Activated CD4-positive, CD25-positive, alpha-beta regulatory T cell treated with anti-CD3 and anti-CD28 coated beads, Interleukin-2, amount 50 U/mL, for 16 hours (primary cell): ENCODE measurements around the gene TAF9.
"Not testable (repeated sequence)": the region's sequence is repeated elsewhere in the genome, so short reads cannot be mapped to it uniquely, and the experiment has no call there.

Experiments used
- DNase-seq: peaks from one replicate; pipeline ENCODE4 v3.0.0-alpha.2; 2020; ENCODE audit warnings: low read depth, low spot score

Gene TAF9

DNA sequence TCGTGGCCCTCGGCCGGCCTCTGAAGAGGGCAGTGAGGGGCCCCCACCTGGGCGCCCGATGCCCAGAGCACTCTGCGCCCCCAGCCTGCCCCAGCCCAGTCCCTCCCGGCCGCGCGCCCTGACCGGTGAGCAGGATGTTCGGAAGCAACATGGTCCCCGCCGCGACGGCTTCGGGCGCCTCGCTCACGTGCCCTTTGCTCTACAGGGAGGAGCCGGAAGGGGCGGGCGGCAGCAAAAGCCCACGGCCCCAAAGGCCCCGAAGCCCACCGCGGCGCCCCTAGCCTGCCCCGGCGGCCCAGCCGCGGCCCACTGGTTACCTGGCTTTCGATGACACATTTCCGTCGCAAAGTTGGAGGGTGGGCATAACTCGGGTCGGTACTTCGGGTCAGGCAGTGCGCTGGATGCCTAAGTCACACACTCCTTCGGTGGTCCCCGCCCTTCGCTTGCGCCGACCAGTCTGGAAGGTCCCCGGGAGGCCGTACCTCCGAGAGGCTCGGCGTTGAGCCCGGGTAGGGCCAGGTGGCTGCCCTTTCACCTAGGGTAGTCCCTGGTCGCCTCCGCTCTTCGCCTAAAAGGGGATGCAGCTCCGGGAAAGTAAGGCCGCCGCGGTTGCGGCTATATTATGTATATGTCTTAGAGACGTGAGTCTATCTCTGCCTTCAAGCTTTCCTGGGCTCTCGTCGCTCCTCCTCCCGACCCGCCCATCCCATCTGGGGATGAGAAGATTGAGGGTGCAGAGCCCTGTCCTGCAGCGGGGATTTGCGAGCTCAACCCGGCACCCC is at the start of gene TAF9, which contains the start of the genes AK6 and RAD17:
Gene TAF9 (minus strand): TSS at position 181 of the 782 bp plus-strand sequence. CDS start 3,783 bp downstream, outside the sequence.
Gene AK6 (minus strand): TSS at position 181 of the 782 bp plus-strand sequence. CDS start 30 bp downstream, at position 151.
Gene RAD17 (plus strand): TSS at position 479 of the 782 bp plus-strand sequence. CDS start 2,391 bp downstream, outside the sequence.
- peak; percentile 85 for DNase-seq

DNA sequence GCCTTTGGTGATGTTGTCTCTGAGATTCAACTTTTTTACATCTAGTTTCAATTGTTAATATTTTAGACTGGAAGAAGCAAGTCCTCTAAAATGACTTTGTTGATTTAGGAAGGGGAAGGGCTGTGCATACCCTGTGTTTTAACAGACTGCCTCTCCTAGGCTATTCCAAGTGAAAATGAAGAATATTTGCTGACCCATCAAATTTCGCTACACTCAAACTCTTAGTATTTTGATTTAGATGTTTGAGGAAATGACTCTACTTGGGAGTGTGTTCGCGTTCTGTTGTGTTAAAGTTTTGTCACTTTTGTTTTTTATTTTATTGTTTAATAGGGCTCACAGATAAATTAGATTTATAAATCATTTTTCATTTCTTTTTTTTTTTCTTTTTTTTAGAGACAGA is 49.2 kb upstream of the TAF9 start:
- DNase-seq = no peak

- DNase-seq = no peak
Measured at GRCh38 chr5:69416699-69417098, 47.4 kb upstream of the TAF9 start.

DNA sequence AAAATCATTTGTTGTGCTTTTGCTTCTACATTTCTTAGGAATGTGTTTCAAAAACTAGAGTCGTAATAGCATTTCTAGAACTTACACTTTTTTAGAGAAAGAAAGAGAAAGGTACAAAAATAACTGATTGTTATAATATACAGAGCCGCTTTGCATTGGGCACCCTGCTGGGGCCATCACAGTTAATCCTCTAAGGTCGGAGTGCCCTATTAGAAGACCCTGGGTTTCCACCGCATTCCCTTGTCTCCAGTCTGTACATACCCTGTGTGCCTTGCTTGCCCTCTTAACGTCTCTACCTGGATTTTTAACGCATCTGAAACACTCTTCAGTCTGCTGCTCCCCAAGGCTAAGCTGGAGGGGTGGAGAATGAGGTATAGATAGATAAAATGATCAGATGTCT is 46.9 kb upstream of the TAF9 start:
- no peak for DNase-seq

GRCh38 chr5:69415584-69415958 is 46.3 kb upstream of the TAF9 start:
- no peak for DNase-seq

GRCh38 chr5:69414885-69415583 is 45.7 kb upstream of the TAF9 start, which contains the start of gene MARVELD2:
MARVELD2 (plus strand) TSS chr5:69415116; CDS start chr5:69419386, 4,270 bp downstream.
- no peak for DNase-seq

DNA sequence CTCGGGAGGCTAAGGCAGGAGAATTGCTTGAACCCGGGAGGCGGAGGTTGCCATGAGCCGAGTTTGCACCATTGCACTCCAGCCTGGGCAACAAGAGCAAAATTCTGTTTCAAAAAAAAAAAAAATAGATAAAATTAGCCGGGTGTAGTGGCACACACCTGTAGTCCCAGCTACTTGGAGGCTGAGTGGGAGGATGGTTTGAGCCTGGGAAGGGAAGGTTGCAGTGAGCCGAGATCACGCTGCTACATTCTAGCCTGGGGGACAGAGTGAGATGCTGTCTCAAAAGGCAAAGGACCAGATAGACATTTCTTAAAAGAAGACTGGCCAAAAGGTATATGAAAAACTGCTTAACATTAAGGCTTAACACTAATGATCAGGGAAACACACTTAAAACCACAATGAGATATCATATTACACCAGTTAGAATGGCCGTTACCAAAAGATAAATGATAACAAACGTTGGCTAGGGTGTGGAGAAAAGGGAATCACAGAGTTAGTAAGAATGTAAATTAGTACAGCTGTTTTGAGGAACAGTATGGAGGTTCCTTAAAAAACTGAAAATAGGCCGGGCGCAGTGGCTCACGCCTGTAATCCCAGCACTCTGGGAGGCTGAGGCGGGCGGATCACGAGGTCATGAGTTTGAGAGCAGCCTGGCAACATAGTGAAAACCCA is 35.5 kb upstream of the TAF9 start:
- DNase-seq = no peak

- no peak for DNase-seq
Measured at GRCh38 chr5:69378376-69378775, 9.1 kb upstream of the TAF9 start.

GRCh38 chr5:69374911-69375446 is 5.7 kb upstream of the TAF9 start:
- DNase-seq = no peak

DNA sequence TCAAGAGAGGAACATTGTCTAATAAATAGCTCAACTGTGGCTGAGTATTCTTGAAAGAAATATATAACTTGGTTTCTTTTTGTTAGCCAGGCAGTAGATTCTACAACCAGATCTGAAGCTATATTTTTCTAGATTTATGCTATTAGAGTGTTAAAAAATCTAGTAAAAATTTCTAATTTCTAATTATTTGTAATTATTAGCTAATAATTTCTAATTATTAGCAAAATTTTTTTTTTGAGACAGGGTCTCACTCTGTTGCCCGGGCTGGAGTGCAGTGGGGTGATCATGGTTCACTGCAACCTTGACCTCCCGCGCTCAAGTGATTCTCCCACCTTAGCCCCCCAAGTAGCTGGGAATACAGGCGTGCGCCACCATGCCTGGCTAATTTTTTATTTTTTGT is 3.1 kb upstream of the TAF9 start:
- DNase-seq = no peak

DNA sequence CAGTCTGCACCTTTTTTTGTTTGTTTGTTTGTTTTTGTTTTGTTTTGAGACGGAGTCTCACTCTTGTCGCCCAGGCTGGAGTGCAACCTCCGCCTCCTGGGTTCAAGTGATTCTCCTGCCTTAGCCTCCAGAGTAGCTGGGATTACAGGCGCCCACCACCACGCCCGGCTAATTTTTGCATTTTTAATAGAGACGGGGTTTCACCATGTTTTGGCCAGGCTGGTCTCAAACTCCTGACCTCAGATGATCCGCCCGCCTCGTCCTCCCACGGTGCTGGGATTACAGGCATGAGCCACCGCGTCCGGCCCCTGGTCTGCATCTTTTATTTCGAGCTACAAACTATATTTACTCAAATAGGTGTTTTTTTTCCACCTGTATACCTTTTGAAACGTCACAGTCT is 1.0 kb upstream of the TAF9 start:
- DNase-seq = not testable (repeated sequence)

DNA sequence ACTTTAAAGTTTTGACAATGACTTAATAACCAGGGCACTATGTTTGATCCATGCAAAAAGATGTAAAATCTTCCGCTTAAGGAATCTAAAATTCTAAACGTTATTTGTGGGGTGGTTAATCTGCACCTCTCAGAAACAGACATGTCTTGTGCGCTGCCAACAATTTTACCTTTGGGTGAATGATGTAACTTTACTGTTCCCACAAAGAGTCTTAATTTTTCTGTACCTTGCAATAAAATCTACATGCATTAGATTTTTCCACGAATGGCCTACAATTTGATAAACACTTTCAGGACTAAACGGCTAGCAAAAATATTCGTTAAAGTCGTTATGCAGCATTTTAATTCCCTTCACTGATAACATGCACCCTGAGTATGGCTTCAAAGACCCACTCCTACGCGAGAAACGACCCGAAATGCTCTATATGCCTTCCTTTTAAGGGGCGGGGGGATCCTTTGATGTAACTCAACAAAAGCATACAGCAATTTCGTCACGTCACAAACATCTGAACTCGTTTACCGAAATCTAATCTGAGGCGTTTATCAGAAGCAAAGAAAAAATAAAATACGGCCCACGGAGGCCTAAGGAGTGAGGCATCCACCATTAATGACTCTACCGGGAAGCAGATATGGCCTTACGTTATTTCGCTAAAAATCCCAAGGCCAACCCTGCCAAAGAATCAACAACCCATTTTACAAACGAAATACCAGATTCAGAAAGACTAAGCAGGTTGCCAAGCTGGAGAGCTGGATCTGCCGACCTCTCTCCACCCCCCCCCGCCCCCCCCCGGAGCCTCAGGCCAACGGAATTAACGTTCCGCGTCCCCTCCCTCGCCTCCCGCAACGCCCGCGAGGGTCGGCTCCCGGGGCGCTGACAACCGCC is 621 bp downstream of the TAF9 start:
- DNase-seq = peak; percentile 10

GRCh38 chr5:69367697-69368279 is 1.5 kb downstream of the TAF9 start:
- DNase-seq = no peak

DNA sequence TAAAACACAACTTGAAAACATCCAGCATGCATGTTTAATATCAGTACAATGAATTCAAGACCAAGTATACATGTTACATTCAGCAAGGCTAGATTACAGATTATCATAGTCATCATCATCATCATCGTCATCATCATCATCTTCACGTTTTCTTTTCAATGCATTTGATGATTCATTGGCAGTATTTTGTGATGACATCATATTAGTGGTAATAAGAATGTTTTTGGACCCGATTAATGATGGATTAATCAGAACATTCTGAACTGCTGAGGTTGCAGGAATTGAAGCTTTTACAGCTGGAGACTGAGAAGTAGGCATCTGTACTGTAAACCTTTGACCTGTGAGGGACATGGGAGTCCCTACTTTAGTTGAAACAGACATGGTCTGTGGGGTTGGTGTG is 4.5 kb downstream of the TAF9 start:
- no peak for DNase-seq

GRCh38 chr5:69364414-69364813 is 4.9 kb downstream of the TAF9 start:
- DNase-seq = no peak

DNA sequence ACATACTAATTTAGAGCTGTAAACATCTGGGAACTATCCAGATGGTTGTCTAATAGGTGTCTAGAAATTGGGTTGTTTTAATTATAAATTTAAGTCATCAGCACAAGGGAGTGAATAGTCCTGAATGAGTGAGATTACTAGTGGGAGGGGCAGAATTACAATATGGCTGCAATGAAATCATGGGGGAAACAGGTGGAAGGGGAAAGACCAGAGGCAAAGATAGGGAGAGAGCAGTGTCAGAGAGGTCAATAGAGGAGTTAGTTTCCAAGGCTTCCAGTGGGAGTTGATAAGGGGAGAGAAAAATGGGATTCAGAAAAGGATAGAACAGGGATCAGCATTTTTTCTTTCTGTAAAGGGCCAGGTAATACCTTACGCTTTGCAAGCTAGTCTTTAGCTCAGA is 8.9 kb downstream of the TAF9 start:
- no peak for DNase-seq

DNA sequence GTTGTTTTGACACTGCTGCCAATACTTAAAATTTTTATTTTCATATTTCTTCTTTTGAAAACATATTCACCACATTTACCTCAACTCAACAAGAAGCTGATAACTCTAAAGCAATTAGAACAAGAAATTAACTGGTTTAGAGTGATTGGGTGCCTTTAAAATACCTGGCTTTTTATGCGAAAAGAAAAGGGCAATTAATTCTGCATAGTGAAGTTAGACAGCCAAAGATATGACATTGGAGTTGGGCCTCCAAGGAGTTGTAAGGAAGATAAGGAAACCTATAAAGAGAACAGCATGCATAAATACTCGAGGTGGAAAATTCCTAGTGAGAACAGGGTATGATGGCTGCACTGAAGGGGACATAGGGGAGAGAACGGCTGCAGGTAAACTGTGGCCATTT is 9.6 kb downstream of the TAF9 start:
- no peak for DNase-seq

DNA sequence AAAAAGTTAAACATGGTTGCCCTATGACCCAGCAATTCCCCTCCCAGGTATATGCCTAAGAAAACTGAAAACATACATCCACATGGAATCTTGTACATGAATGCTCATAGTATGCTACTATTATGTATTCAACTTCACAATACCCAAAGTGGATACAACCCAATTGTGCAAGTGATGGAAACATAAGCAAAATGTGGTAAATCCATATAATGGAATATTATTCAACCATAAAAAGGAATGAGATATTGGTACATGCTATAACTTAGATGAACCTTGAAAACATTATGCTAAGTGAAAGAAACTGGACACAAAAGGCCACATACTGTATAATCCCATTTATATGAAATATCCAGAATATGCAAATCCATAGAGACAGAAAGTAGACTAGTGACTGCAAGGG is 18.7 kb downstream of the TAF9 start:
- no peak for DNase-seq

DNA sequence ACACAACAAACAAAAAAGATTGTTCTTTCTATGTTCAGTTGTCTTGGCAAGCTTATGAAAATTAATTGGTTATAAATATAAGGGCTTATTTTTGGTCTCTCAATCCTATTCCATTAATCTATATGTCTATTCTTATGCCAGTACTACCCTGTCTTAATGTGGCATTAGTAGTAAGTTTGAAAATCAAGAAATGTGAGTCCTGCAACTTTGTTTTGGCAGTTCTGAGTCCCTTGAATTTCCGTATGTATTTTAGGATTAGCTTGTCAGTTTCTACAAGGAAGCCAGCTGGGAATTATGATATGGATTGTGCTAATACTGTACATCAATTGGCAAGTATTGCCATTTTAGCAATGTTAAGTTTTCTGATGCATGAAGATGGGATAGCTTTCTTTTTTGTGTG is 26.2 kb downstream of the TAF9 start:
- no peak for DNase-seq

DNA sequence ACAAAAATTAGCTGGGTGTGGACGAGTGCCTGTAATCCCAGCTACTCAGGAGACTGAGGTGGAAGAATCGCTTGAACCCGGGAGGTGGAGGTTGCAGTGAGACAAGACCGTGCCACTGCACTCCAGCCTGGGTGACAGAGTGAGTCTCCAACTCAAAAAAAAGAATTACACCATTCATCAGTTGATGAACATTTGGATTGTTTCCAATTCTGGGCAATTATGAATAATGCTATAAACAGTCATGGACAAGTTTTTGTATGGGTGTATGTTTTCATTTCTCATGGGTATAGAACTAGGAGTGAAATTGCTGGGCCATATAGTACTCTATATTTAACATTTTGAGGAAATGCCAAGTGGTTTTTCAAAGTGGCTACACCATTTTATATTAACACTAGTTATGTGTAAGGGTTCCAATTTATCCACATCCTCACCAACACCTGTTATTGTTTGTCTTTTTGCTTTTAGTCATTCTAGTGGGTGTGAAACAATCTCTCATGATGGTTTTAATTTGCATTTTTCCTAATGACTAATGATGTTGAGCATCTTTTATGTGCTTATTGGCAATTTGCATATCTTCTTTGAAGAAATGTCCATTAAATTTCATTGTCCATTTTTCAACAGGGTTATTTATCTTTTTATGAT is 27.7 kb downstream of the TAF9 start:
- no peak for DNase-seq
